LNCAP (cell line): ENCODE measurements around the gene VWA5B1.

ENCODE experiments used
- TF ChIP-seq, protein P1 (sequence below): fragments of 450-650 bp; IDR thresholded peaks from 2 replicates; pipeline ENCODE4 v1.5.1; 2017; ENCODE audit warnings: mild to moderate bottlenecking

Gene VWA5B1

DNA sequence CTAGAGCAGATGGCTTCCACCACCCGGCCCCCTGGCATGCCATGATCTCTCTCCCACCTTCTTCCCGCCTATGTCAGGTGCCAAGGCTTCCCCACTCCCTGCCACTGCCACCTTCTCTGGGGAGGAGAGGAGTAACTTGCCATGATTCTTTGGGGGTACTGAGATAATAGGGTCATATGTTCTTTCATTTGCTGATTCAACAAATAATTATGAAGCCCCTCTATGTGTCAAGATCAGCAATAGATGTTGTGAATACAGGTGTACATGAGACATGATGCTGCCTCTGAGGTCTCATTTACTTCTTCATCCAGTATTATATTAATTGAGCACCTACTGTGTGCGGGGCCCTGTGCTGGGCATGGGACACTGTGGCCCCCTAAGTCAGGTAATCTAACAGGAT lies 6.0 kb upstream of the VWA5B1 start:
- TF ChIP-seq, protein P1, sequence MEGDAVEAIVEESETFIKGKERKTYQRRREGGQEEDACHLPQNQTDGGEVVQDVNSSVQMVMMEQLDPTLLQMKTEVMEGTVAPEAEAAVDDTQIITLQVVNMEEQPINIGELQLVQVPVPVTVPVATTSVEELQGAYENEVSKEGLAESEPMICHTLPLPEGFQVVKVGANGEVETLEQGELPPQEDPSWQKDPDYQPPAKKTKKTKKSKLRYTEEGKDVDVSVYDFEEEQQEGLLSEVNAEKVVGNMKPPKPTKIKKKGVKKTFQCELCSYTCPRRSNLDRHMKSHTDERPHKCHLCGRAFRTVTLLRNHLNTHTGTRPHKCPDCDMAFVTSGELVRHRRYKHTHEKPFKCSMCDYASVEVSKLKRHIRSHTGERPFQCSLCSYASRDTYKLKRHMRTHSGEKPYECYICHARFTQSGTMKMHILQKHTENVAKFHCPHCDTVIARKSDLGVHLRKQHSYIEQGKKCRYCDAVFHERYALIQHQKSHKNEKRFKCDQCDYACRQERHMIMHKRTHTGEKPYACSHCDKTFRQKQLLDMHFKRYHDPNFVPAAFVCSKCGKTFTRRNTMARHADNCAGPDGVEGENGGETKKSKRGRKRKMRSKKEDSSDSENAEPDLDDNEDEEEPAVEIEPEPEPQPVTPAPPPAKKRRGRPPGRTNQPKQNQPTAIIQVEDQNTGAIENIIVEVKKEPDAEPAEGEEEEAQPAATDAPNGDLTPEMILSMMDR: no peak

DNA sequence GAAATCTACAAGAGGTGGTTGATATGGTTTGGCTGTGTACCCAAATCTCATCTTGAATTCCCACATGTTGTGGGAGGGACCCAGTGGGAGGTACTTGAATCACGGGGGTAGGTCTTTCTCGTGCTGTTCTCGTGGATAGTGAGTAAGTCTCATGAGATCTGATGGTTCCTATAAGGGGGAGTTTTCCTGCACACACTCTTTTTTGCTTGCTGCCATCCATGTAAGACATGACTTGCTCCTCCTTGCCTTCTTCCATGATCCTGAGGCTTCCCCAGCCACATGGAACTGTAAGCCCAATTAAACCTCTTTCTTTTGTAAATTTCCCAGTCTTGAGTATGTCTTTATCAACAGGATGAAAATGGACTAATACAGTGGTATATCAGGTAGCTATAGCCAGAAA lies 5.2 kb upstream of the VWA5B1 start:
- TF ChIP-seq, protein P1: no peak

GRCh38 chr1:20291645-20292084 lies 990 bp downstream of the VWA5B1 start:
- TF ChIP-seq, protein P1: no peak

- TF ChIP-seq, protein P1: no peak
Observed at GRCh38 chr1:20298626-20299025, 8.0 kb downstream of the VWA5B1 start.

DNA sequence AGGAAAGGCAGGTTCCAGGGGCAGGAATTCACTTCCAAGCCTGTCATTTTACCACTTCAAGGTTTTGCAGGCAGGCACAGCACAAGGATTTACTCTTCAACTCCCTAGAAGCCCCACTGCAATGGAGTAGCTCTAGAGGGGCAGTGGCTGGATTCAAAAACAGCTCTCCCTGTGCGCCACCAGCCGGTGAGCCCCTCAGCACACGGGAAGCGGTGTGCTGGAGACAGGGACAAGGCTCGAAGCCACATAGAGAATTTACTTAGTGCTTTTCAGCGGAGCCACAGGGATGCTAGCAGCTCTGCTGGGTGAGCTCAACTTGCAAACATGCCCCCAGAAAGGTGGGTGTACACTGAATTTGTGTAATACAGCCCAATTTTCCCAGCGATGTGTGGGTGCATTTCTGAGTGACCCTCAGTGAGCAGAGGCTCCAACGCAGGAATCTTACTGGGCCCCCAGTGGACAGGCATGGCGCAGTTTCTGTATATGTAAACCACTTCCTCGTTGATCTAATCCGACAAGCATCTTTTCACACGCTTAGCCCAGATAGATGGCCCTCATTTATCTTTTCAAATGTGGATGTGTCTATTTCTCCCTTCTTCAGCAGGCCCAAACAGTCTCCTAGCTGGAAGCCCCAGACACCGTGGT lies 10.9 kb downstream of the VWA5B1 start:
- TF ChIP-seq, protein P1: no peak

- TF ChIP-seq, protein P1: no peak
Observed at GRCh38 chr1:20302108-20302471, 11.4 kb downstream of the VWA5B1 start.

DNA sequence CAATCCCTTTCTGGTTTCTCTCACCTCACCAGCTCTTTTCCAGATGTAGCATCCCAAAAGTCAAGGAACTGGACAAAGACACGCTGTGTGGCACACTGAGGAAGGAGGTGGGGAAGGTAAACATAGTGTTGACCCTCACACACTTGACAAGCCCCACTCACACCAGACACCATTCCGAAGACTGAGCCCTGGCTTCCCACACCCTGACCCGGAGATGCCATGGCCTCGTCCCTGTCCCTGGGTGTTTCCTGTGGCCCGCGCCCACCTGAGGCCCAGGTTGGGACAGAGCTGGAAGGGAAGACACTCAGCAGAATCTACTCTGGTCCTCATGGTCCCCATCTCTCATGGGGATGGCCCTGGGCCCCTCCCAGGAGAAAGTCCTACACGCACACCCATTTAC lies 16.4 kb downstream of the VWA5B1 start:
- TF ChIP-seq, protein P1: no peak

DNA sequence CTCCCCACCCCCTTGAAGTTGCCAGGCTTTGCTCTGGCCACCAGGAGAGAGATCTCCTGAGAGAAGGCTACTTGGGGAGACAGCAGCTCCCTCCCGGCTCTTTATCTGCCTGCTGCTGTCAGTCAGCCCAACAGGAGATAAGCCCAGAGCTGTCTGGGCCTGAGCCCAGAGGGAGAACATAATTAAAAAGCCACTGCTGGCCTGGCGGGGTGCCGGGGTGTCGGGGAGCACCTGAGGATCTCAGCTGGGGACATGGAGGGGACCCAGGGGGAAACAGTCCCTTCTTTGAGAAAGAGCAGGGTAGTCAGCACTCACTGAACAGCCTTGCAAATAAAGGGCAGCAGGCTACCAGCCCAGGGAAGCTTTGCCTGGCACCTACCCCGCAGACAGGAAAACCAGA lies 17.9 kb downstream of the VWA5B1 start:
- TF ChIP-seq, protein P1: no peak
